H1 (cell line): ENCODE results near the gene RRBP1.

Source experiments
- BACH1 ChIP-seq: IDR thresholded peaks from 2 replicates; pipeline ENCODE4 v1.6.1; 2012; ENCODE audit warnings: low read length, improper control_type of control experiment
- CHD2 ChIP-seq: IDR thresholded peaks from 2 replicates; pipeline ENCODE4 v1.6.1; 2012; ENCODE audit warnings: low read length, improper control_type of control experiment
- CTCF ChIP-seq, 3 experiments: IDR thresholded peaks; 1 replicate in 2 of 3; 2 replicates in 1 of 3; pipeline versions ENCODE4 v1.5.1 to v1.6.1; 2011; ENCODE audit warnings: low read length in 3 of 3, mild to moderate bottlenecking in 3 of 3, inconsistent platforms in 2 of 3, low read depth in 1 of 3, moderate library complexity in 1 of 3; ENCODE audit not compliant: insufficient read depth in 1 of 3; ENCODE audit errors: control extremely low read depth in 1 of 3
- EP300 ChIP-seq, 2 experiments: IDR thresholded peaks; 1 replicate in 1 of 2; 2 replicates in 1 of 2; pipeline ENCODE4 v1.6.1; 2011 to 2012; ENCODE audit warnings: low read depth in 2 of 2, low read length in 2 of 2, mild to moderate bottlenecking in 2 of 2, borderline replicate concordance in 1 of 2, inconsistent platforms in 1 of 2, moderate library complexity in 1 of 2
- PHF8 ChIP-seq: fragments of 200-600 bp; sonication (generic); conservative IDR thresholded peaks from 2 replicates; pipeline ENCODE4 v1.7.1; 2012; ENCODE audit warnings: low read depth, mild to moderate bottlenecking, inconsistent platforms, low read length, moderate library complexity
- TAF1 ChIP-seq: IDR thresholded peaks from 2 replicates; pipeline ENCODE4 v1.6.1; 2011; ENCODE audit warnings: mild to moderate bottlenecking, low read depth, low read length
- TEAD4 ChIP-seq: IDR thresholded peaks from 2 replicates; pipeline ENCODE4 v1.6.1; 2012; ENCODE audit warnings: low read depth, low read length, inconsistent platforms, mixed read lengths
- ZNF274 ChIP-seq: IDR thresholded peaks from 2 replicates; pipeline ENCODE4 v1.7.0; 2012; ENCODE audit warnings: low read length, borderline replicate concordance; ENCODE audit errors: extremely low read depth

- TF ChIP-seq PHF8 = no peak
- no peak for TF ChIP-seq ZNF274
- TF ChIP-seq CTCF (IDR thresholded peaks at IDR 0.05; ENCODE audit: control extremely low read depth in 1 of 3, insufficient read depth in 1 of 3, low read depth in 1 of 3, low read length in 3 of 3) = no peak
- no peak for TF ChIP-seq BACH1
- no peak for TF ChIP-seq TAF1
- no peak for TF ChIP-seq EP300 (IDR thresholded peaks at IDR 0.05; ENCODE audit: borderline replicate concordance in 1 of 2, low read depth in 2 of 2, low read length in 2 of 2)
- TF ChIP-seq CHD2 = no peak
- no peak for TF ChIP-seq TEAD4
Measured at GRCh38 chr20:17663040-17663399, 19.0 kb downstream of the RRBP1 start.
